Glutamatergic neuron (in vitro differentiated cells): ENCODE results near the gene CNOT4. TPM values are rescaled to one million over a fixed set of nuclear protein-coding genes. Genes with fewer than 3 reads are reported as not detected.

Experiments used
- DNase-seq: peaks from one replicate; pipeline ENCODE4 v3.0.0; 2022
- H3K27ac Mint-ChIP-seq: one replicate; pipeline ENCODE4 v1.8.0; 2020; ENCODE audit warnings: mild to moderate bottlenecking, mixed read lengths, inconsistent platforms; ENCODE audit not compliant: unreplicated experiment
- H3K27me3 Mint-ChIP-seq: one replicate; pipeline ENCODE4 v1.8.0; 2020; ENCODE audit warnings: mild to moderate bottlenecking, moderate library complexity, mixed read lengths, inconsistent platforms; ENCODE audit not compliant: unreplicated experiment
- H3K36me3 Mint-ChIP-seq: one replicate; pipeline ENCODE4 v1.8.0; 2020; ENCODE audit warnings: mild to moderate bottlenecking, mixed read lengths, inconsistent platforms; ENCODE audit not compliant: unreplicated experiment
- H3K4me1 Mint-ChIP-seq: one replicate; pipeline ENCODE4 v1.8.0; 2020; ENCODE audit warnings: mild to moderate bottlenecking, low read depth, mixed read lengths, inconsistent platforms; ENCODE audit not compliant: unreplicated experiment
- H3K4me3 Mint-ChIP-seq: one replicate; pipeline ENCODE4 v1.8.0; 2020; ENCODE audit warnings: mild to moderate bottlenecking, mixed read lengths, inconsistent platforms; ENCODE audit not compliant: unreplicated experiment
- H3K9me3 Mint-ChIP-seq: one replicate; pipeline ENCODE4 v1.8.0; 2020; ENCODE audit warnings: mild to moderate bottlenecking, moderate library complexity, mixed read lengths, inconsistent platforms; ENCODE audit not compliant: unreplicated experiment
- CTCF ChIP-seq: fragments of 200-600 bp; sonication (generic); IDR thresholded peaks from one replicate; pipeline ENCODE4 v1.5.0; 2021; ENCODE audit not compliant: partially characterized antibody, unreplicated experiment
- total RNA-seq: library from RNA; stranded (reverse); fragmentation: NEBNext Ultra II Directional; extraction: Animal tissue kit (Norgen Biotek cat#: 25700); gene quantifications from one replicate; pipeline ENCODE4 v1.2.1, GENCODE V29; 2021; ENCODE audit not compliant: unreplicated experiment

The CNOT4 gene
- total RNA-seq, 1 donor from 2014 or later, result 25.3 TPM

- H3K27me3 Mint-ChIP-seq, result peaks cover 2% of the 10 kb centered on the region
- no peaks in the 10 kb centered on the region for H3K9me3 Mint-ChIP-seq
- H3K4me3 Mint-ChIP-seq, result no peak overlapping the region
- H3K27ac Mint-ChIP-seq, result no peak overlapping the region
- no peaks in the 10 kb centered on the region for H3K36me3 Mint-ChIP-seq
- peaks cover 13% of the 10 kb centered on the region for H3K4me1 Mint-ChIP-seq
- DNase-seq, result no peak
- TF ChIP-seq CTCF, result no peak
These were observed 84.9 kb downstream of the CNOT4 start for GRCh38 chr7:135425036-135425435.

GRCh38 chr7:135420786-135421185 lies 89.1 kb downstream of the CNOT4 start:
- Mint-ChIP-seq H3K4me1 (no peaks in the 10 kb centered on the region), H3K36me3 (no peaks in the 10 kb centered on the region), H3K9me3 (no peaks in the 10 kb centered on the region), H3K27ac (no peak overlapping the region), H3K27me3 (no peaks in the 10 kb centered on the region), H3K4me3 (no peak overlapping the region)
- no peak for DNase-seq
- TF ChIP-seq CTCF, result no peak

- H3K36me3 Mint-ChIP-seq, result no peaks in the 10 kb centered on the region
- TF ChIP-seq CTCF, result no peak
- H3K4me3 Mint-ChIP-seq, result no peak overlapping the region
- no peaks in the 10 kb centered on the region for H3K9me3 Mint-ChIP-seq
- no peaks in the 10 kb centered on the region for H3K4me1 Mint-ChIP-seq
- H3K27me3 Mint-ChIP-seq, result no peaks in the 10 kb centered on the region
- DNase-seq, result no peak
- H3K27ac Mint-ChIP-seq, result no peak overlapping the region
These were observed 93.5 kb downstream of the CNOT4 start for GRCh38 chr7:135416431-135416830.

GRCh38 chr7:135414850-135415439 lies 95.0 kb downstream of the CNOT4 start:
- H3K9me3 Mint-ChIP-seq, result no peaks in the 10 kb centered on the region
- no peaks in the 10 kb centered on the region for H3K27me3 Mint-ChIP-seq
- no peak overlapping the region for H3K27ac Mint-ChIP-seq
- peak; percentile 56 for DNase-seq
- TF ChIP-seq CTCF, result peak; percentile 71
- no peak overlapping the region for H3K4me3 Mint-ChIP-seq
- H3K36me3 Mint-ChIP-seq, result no peaks in the 10 kb centered on the region
- H3K4me1 Mint-ChIP-seq, result no peaks in the 10 kb centered on the region

GRCh38 chr7:135414208-135414607 lies 95.7 kb downstream of the CNOT4 start:
- no peaks in the 10 kb centered on the region for H3K9me3 Mint-ChIP-seq
- no peaks in the 10 kb centered on the region for H3K4me1 Mint-ChIP-seq
- H3K27me3 Mint-ChIP-seq, result no peaks in the 10 kb centered on the region
- H3K36me3 Mint-ChIP-seq, result no peaks in the 10 kb centered on the region
- H3K27ac Mint-ChIP-seq, result no peak overlapping the region
- no peak for DNase-seq
- no peak overlapping the region for H3K4me3 Mint-ChIP-seq
- TF ChIP-seq CTCF, result no peak
